IPS DF 6.9 (cell line): ENCODE measurements around the gene ZACN.

Experiments used
- DNase-seq: peaks from one replicate; pipeline ENCODE4 v3.0.0-alpha.2; 2013; ENCODE audit warnings: low read depth, low spot score
- H3K27ac ChIP-seq: one replicate; pipeline ENCODE4 v1.5.1; 2013; ENCODE audit warnings: low read length, control low read depth
- H3K27me3 ChIP-seq: 2 replicates; pipeline ENCODE4 v1.6.1; 2013; ENCODE audit warnings: mild to moderate bottlenecking, low read length; ENCODE audit not compliant: control insufficient read depth, insufficient read depth
- H3K36me3 ChIP-seq: 2 replicates; pipeline ENCODE4 v1.6.1; 2013; ENCODE audit warnings: low read length; ENCODE audit not compliant: control insufficient read depth, insufficient read depth
- H3K4me1 ChIP-seq: 2 replicates; pipeline ENCODE4 v1.6.1; 2013; ENCODE audit warnings: low read length; ENCODE audit not compliant: control insufficient read depth, insufficient read depth
- H3K4me3 ChIP-seq: 2 replicates; pipeline ENCODE4 v1.5.1; 2013; ENCODE audit warnings: mild to moderate bottlenecking, low read length
- H3K9me3 ChIP-seq: 2 replicates; pipeline ENCODE4 v1.6.1; 2013; ENCODE audit warnings: low read length, inconsistent platforms; ENCODE audit not compliant: control insufficient read depth, insufficient read depth
- WGBS: extraction: QIAGEN DNeasy Blood & Tissue Kit; methylation state at CpG from one replicate; pipeline ENCODE4 v1.1.7; 2013; ENCODE audit warnings: mixed read lengths, missing lambda C conversion rate; ENCODE audit not compliant: insufficient read length, insufficient coverage; 5-methylcytosine and 5-hydroxymethylcytosine counted together

Gene ZACN

DNA sequence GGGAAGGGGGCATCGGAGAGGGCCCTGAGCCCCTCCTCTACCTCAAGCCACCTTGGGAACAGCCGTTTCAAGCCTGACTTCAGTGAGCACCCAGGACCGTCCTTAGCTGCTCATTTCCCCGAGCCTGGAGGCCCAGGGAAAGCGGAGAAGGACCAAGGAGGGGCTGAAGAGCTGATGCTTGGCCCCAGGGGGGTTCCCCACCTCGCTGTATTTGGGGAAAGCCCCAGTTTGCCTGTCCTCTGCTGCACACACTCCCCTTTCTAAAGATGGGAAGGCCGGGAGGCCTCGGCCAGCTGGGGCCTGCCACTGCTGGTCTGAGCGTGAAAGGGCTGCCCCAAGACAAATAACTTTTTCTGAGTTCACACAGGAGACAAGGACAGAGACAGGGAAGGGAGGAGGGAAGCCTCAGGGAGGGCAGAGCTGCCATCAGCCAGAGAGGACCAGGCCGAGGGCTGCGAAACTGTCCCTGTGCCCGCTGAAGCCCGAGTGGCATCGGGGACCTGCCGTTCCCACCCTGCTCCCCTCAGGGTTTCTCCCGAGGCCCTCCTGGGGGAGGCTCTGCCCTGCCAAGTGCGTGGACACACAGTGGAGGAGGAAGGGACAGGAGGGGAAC is 11.6 kb downstream of the ZACN start:
- Histone ChIP-seq H3K27ac (no peak overlapping the region), H3K27me3 (no peaks in the 10 kb centered on the region), H3K9me3 (no peaks in the 10 kb centered on the region), H3K4me1 (no peaks in the 10 kb centered on the region), H3K36me3 (peaks cover 25% of the 10 kb centered on the region), H3K4me3 (no peak overlapping the region)
- no CpG with 5 or more reads among the region's 17 CpGs for WGBS
- DNase-seq: no peak

DNA sequence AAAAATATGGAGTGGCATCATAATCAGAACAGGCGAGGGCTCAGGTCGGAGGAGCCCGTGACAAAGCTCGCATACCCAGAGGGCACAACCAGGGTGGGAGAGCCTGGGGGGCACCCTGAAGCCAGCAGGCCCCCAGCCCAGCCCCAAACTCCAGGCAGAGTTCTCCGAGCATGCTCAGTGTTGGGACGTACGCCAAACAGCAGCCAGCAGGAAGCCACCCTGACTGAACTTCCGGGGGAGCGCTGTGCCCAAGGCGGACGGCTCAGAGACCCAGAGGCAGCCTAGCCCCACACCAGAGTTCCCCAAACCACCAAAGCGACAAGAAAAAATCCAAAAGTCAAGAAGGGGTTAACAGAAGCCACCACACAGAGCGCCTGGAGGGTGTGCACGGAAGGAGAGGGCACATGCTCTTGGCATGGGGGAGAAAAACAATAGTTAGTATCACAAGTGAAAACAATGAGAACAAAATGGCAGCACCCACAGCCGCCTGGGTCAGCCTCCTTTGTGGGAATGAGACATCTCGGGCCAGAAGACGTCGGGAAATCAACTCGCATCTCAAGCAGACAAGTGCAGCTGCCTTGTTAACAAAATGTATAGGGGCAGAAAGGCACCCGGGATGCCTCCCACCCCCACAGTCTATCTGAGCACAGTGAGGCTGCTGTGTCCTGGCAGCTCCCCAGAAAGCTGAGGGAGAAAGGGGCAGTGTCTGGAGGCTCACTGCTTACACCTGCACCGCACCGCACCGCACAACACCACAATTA is 12.7 kb downstream of the ZACN start:
- H3K36me3 ChIP-seq: peaks cover 24% of the 10 kb centered on the region
- H3K27ac ChIP-seq: no peak overlapping the region
- H3K4me1 ChIP-seq: no peaks in the 10 kb centered on the region
- H3K27me3 ChIP-seq: no peaks in the 10 kb centered on the region
- no peak overlapping the region for H3K4me3 ChIP-seq
- H3K9me3 ChIP-seq: no peaks in the 10 kb centered on the region
- WGBS: no CpG with 5 or more reads among the region's 23 CpGs
- DNase-seq: no peak

- Histone ChIP-seq H3K4me1 (no peaks in the 10 kb centered on the region), H3K9me3 (no peaks in the 10 kb centered on the region), H3K36me3 (peaks cover 25% of the 10 kb centered on the region), H3K27me3 (no peaks in the 10 kb centered on the region), H3K27ac (no peak overlapping the region), H3K4me3 (no peak overlapping the region)
- no peak for DNase-seq
- WGBS: no CpG with 5 or more reads among the region's 20 CpGs
These were observed 13.8 kb downstream of the ZACN start for GRCh38 chr17:76092526-76093413.

DNA sequence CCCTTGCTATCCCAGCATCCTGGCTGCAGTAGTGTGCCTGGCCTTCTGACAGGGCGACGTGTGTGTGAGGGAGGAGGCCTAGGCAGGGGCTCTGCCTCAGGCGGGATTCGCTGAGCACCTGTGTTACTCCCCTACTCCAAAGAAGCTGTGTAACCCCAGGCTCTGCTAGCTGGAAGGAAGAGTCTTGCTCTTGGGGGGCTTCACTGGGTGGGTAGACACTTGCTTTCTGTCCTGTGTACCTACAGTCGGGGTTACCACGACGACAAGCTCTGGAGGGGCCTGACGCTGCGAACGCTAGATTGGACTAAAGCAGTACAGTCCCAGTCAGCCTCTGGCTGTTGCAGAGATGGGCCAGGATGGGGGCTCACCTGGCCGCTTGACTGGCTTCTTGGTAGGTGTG is 15.1 kb downstream of the ZACN start:
- DNase-seq: no peak
- Histone ChIP-seq H3K4me3 (no peak overlapping the region), H3K27ac (no peak overlapping the region), H3K9me3 (no peaks in the 10 kb centered on the region), H3K27me3 (no peaks in the 10 kb centered on the region), H3K36me3 (peaks cover 24% of the 10 kb centered on the region), H3K4me1 (no peaks in the 10 kb centered on the region)
- no CpG with 5 or more reads among the region's 11 CpGs for WGBS

- no peaks in the 10 kb centered on the region for H3K27me3 ChIP-seq
- no peak overlapping the region for H3K27ac ChIP-seq
- H3K36me3 ChIP-seq: peaks cover 20% of the 10 kb centered on the region
- H3K9me3 ChIP-seq: no peaks in the 10 kb centered on the region
- H3K4me3 ChIP-seq: no peak overlapping the region
- no peak for DNase-seq
- no peaks in the 10 kb centered on the region for H3K4me1 ChIP-seq
- WGBS: no CpG with 5 or more reads among the region's 13 CpGs
These were observed 17.0 kb downstream of the ZACN start for GRCh38 chr17:76095943-76096342.

DNA sequence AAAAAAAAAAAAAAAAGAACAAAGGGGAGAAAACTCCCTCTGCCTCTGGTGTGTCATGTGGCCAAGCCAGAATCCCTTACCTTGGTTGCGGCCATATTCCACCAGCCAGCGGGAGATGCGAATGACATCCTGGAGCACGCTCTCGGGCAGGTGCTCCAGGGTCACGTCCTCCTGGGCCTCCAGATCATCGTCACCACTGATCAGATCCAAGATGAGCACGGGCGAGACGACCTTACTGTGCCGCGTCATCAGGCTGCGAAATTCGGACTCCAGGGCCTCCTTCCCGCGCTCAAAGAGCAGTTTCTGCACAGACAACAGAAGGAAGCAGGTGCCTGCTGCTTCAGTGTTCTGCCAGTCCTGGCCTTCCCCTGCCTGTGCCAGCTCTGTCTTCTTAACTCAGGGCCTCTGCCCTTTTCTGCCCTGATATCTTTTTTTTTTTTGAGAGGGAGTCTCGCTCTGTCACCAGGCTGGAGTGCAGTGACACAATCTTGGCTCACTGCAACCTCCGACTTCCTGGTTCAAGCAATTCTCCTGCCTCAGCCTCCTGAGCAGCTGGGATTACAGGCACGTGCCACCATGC is 18.8 kb downstream of the ZACN start:
- Histone ChIP-seq H3K27ac (no peak overlapping the region), H3K4me1 (no peaks in the 10 kb centered on the region; the same call in 1 of the 2 replicates), H3K4me3 (no peak overlapping the region), H3K27me3 (no peaks in the 10 kb centered on the region), H3K36me3 (peaks cover 27% of the 10 kb centered on the region), H3K9me3 (no peaks in the 10 kb centered on the region)
- no CpG with 5 or more reads among the region's 19 CpGs for WGBS
- no peak for DNase-seq

DNA sequence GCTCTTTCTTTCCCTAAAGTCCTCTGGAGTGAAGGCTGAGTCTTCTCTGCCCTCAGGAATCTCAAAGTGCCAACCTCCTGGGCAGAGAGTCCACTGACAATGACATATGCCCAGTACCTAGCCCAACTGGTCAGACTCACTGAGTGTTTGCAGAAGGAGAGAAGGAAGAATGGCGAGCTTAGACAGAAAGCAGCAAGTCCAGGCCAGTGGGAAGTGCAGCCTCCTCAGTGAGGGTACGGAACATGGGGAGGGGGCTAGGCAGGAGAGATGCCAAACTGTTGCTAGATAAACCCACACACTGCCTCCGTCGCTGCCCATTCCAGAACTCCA is 23.9 kb downstream of the ZACN start:
- no CpG with 5 or more reads among the region's 4 CpGs for WGBS
- Histone ChIP-seq H3K27ac (no peak overlapping the region), H3K27me3 (no peaks in the 10 kb centered on the region), H3K36me3 (peaks cover 6% of the 10 kb centered on the region; the same call in 1 of the 2 replicates), H3K4me1 (peaks cover 1% of the 10 kb centered on the region; the same call in 1 of the 2 replicates), H3K4me3 (peak overlapping the region; percentile 86; the same call in 1 of the 2 replicates), H3K9me3 (no peaks in the 10 kb centered on the region)
- no peak for DNase-seq

GRCh38 chr17:76103274-76104139 is 24.5 kb downstream of the ZACN start, which contains the start of gene EXOC7:
Gene EXOC7 (minus strand): TSS chr17:76103787. CDS start chr17:76103692, 95 bp downstream.
- no peak within 1 kb of the TSS for H3K27ac ChIP-seq
- H3K4me3 ChIP-seq: peak within 1 kb of the TSS; percentile 86
- peaks cover 1% of the 10 kb centered on the region; the same call in 1 of the 2 replicates for H3K4me1 ChIP-seq
- H3K36me3 ChIP-seq: peaks cover 6% of the 10 kb centered on the region; the same call in 1 of the 2 replicates
- no peaks in the 10 kb centered on the region for H3K27me3 ChIP-seq
- no peaks in the 10 kb centered on the region for H3K9me3 ChIP-seq
- WGBS: no CpG with 5 or more reads among the region's 55 CpGs
- peak; percentile 85 for DNase-seq

DNA sequence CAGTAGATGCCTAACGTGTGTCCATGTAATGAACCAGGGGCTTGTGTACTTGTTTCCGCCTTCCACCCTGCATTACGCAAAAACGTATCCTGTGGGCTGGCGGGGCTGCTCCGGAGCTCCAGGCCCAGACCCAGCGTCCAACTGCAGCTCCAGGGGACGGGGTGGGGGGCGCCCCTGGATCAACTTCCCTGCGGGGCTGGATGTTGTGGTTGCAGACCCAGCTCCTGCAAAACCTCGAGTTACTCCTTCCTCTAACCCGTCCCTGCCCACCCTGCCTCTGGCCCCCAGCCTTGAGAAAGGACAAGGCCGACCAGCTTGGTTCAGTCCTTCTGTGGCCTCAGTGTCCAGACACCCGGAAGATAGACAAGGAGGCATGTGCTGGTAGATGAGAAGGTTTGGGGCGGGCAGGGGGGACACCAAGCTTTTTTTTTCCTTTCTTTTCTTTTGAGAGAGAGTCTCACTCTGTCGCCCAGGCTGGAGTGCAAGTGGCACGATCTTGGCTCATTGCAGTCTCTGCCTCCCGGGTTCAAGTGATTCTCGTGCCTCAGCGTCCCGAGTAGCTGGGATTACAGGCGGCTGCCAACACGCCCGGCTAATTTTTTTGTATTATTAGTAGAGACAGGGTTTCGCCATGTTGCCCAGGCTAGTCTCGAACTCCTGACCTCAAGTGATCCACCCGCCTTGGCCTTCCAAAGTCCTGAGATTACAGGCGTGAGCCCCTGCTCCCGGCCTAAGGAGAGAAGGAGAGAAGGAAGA is 25.3 kb downstream of the ZACN start:
- no CpG with 5 or more reads among the region's 29 CpGs for WGBS
- no peak overlapping the region; the same call in 1 of the 2 replicates for H3K4me3 ChIP-seq
- no peak overlapping the region for H3K27ac ChIP-seq
- no peaks in the 10 kb centered on the region for H3K27me3 ChIP-seq
- H3K36me3 ChIP-seq: peaks cover 6% of the 10 kb centered on the region; the same call in 1 of the 2 replicates
- peaks cover 1% of the 10 kb centered on the region; the same call in 1 of the 2 replicates for H3K4me1 ChIP-seq
- DNase-seq: no peak
- no peaks in the 10 kb centered on the region for H3K9me3 ChIP-seq
